GM23338 (cell line): ENCODE measurements around the gene HPS5. TPM values are rescaled to one million over a fixed set of nuclear protein-coding genes. Genes with fewer than 3 reads are reported as not detected.

Experiments used
- ATAC-seq: fragments of 200-7000 bp; cut with Tn5 transposase; 3 replicates; pipeline ENCODE4 v1.9.1; 2020
- DNase-seq: peaks from one replicate; pipeline ENCODE4 v3.0.0-alpha.2; 2015; ENCODE audit warnings: low spot score
- H2AFZ ChIP-seq: fragments of 200-600 bp; sonication (generic); 2 replicates; pipeline ENCODE4 v1.8.0; 2016; ENCODE audit warnings: antibody characterized with exemption, mild to moderate bottlenecking, moderate library complexity
- H3F3A ChIP-seq: fragments of 200-600 bp; sonication (generic); replicated peaks from 2 replicates; pipeline ENCODE4 v1.8.0; 2017; ENCODE audit warnings: antibody characterized with exemption, mixed run types, low read depth
- H3K27ac ChIP-seq: fragments of 200-600 bp; sonication (generic); 2 replicates; pipeline ENCODE4 v1.6.1; 2016; ENCODE audit warnings: low read depth
- H3K27me3 ChIP-seq: fragments of 200-600 bp; sonication (generic); 2 replicates; pipeline ENCODE4 v1.8.0; 2016; ENCODE audit warnings: mild to moderate bottlenecking, mixed run types, moderate library complexity; ENCODE audit not compliant: insufficient read depth
- H3K36me3 ChIP-seq: fragments of 200-600 bp; sonication (generic); 2 replicates; pipeline ENCODE4 v1.8.0; 2016; ENCODE audit warnings: mild to moderate bottlenecking; ENCODE audit not compliant: insufficient read depth
- H3K4me1 ChIP-seq: fragments of 200-600 bp; sonication (generic); 2 replicates; pipeline ENCODE4 v1.8.0; 2016; ENCODE audit warnings: mild to moderate bottlenecking, moderate library complexity; ENCODE audit not compliant: insufficient read depth
- H3K4me2 ChIP-seq: fragments of 200-600 bp; sonication (generic); 2 replicates; pipeline ENCODE4 v1.7.1; 2017; ENCODE audit warnings: mixed run types
- H3K4me3 ChIP-seq: fragments of 200-600 bp; sonication (generic); 2 replicates; pipeline ENCODE4 v1.6.1; 2016; ENCODE audit warnings: mixed run types
- H3K79me2 ChIP-seq: fragments of 200-600 bp; sonication (generic); replicated peaks from 2 replicates; pipeline ENCODE4 v1.8.0; 2017; ENCODE audit warnings: mild to moderate bottlenecking; ENCODE audit not compliant: insufficient read depth
- H3K9me2 ChIP-seq: fragments of 200-600 bp; sonication (generic); 2 replicates; pipeline ENCODE4 v1.8.0; 2017; ENCODE audit not compliant: insufficient read depth
- H4K20me1 ChIP-seq: fragments of 200-600 bp; sonication (generic); replicated peaks from 2 replicates; pipeline ENCODE4 v1.8.0; 2017; ENCODE audit warnings: mild to moderate bottlenecking; ENCODE audit not compliant: insufficient read depth
- H3K27ac Mint-ChIP-seq: 2 replicates; pipeline ENCODE4 v1.8.0; 2020; ENCODE audit warnings: inconsistent platforms, mild to moderate bottlenecking, moderate library complexity, mixed read lengths
- H3K27me3 Mint-ChIP-seq: 3 replicates; pipeline ENCODE4 v1.8.0; 2022; ENCODE audit warnings: low read depth, mild to moderate bottlenecking, moderate library complexity, mixed read lengths, inconsistent platforms; ENCODE audit not compliant: insufficient read depth, poor library complexity
- H3K36me3 Mint-ChIP-seq: 3 replicates; pipeline ENCODE4 v1.8.0; 2021; ENCODE audit warnings: low read depth, mild to moderate bottlenecking, inconsistent platforms, moderate library complexity, mixed read lengths
- H3K4me1 Mint-ChIP-seq: 3 replicates; pipeline ENCODE4 v1.8.0; 2020; ENCODE audit warnings: mild to moderate bottlenecking, inconsistent platforms, mixed read lengths
- H3K4me3 Mint-ChIP-seq: 3 replicates; pipeline ENCODE4 v1.8.0; 2021; ENCODE audit warnings: moderate library complexity, mild to moderate bottlenecking, inconsistent platforms, mixed read lengths
- H3K9me3 Mint-ChIP-seq: 3 replicates; pipeline ENCODE4 v1.8.0; 2020; ENCODE audit warnings: moderate library complexity, mild to moderate bottlenecking, inconsistent platforms, mixed read lengths
- EZH2 ChIP-seq: fragments of 200-600 bp; sonication (generic); IDR thresholded peaks from one replicate; pipeline ENCODE4 v1.8.0; 2017; ENCODE audit warnings: antibody characterized with exemption, mild to moderate bottlenecking, low read depth; ENCODE audit not compliant: unreplicated experiment
- EZH2phosphoT487 ChIP-seq: fragments of 200-600 bp; sonication (generic); IDR thresholded peaks from one replicate; pipeline ENCODE4 v1.8.1; 2018; ENCODE audit warnings: antibody characterized with exemption; ENCODE audit not compliant: unreplicated experiment
- JUNB ChIP-seq: IDR thresholded peaks from one replicate; pipeline ENCODE4 v1.6.1; 2016; ENCODE audit warnings: antibody characterized with exemption; ENCODE audit not compliant: unreplicated experiment
- NANOG ChIP-seq: IDR thresholded peaks from 2 replicates; pipeline ENCODE4 v1.6.1; 2016; ENCODE audit warnings: antibody characterized with exemption, borderline replicate concordance
- ZNF114 ChIP-seq: fragments of 250-450 bp; sonication (Bioruptor Pico); IDR thresholded peaks from 2 replicates; pipeline ENCODE4 v1.5.0; 2020; ENCODE audit warnings: mild to moderate bottlenecking, moderate library complexity
- ZNF331 ChIP-seq: fragments of 250-450 bp; sonication (Bioruptor Pico); IDR thresholded peaks from 2 replicates; pipeline ENCODE4 v1.5.0; 2020; ENCODE audit warnings: low read depth, mild to moderate bottlenecking, moderate library complexity
- ZNF462 ChIP-seq: fragments of 250-450 bp; sonication (Bioruptor Pico); IDR thresholded peaks from 2 replicates; pipeline ENCODE4 v1.5.0; 2020; ENCODE audit warnings: mild to moderate bottlenecking, moderate library complexity
- polyA plus RNA-seq: library from polyadenylated mRNA; unstranded; fragments of >200 nt; fragmentation: Nextera tagmentation; extraction: Ambion mirVana; gene quantifications from 2 replicates; pipeline ENCODE4 v1.2.1, GENCODE V29; 2016
- total RNA-seq: library from RNA; depleted of rRNA; stranded (reverse); fragments of >200 nt; shearing (Covaris generic); gene quantifications from 2 replicates; pipeline ENCODE4 v1.2.3, GENCODE V29; 2014
- TF ChIP-seq, protein P1 (sequence below): IDR thresholded peaks from one replicate; pipeline ENCODE4 v1.6.1; 2018; ENCODE audit warnings: antibody characterized with exemption; ENCODE audit not compliant: unreplicated experiment
- TF ChIP-seq, protein P2 (sequence below), 2 experiments: fragments of 200-600 bp in 1 of 2; sonication (generic) in 1 of 2; conservative IDR thresholded peaks; 2 replicates each; pipeline versions ENCODE4 v1.5.1 to v1.6.1; 2016 to 2017; ENCODE audit warnings: antibody characterized with exemption in 2 of 2, low read depth in 2 of 2, mild to moderate bottlenecking in 2 of 2, moderate library complexity in 1 of 2

The HPS5 gene
- total and polyA plus RNA-seq, 2 experiments from 2014 or later = 11.5 to 18.6 TPM

- TF ChIP-seq, protein P1, sequence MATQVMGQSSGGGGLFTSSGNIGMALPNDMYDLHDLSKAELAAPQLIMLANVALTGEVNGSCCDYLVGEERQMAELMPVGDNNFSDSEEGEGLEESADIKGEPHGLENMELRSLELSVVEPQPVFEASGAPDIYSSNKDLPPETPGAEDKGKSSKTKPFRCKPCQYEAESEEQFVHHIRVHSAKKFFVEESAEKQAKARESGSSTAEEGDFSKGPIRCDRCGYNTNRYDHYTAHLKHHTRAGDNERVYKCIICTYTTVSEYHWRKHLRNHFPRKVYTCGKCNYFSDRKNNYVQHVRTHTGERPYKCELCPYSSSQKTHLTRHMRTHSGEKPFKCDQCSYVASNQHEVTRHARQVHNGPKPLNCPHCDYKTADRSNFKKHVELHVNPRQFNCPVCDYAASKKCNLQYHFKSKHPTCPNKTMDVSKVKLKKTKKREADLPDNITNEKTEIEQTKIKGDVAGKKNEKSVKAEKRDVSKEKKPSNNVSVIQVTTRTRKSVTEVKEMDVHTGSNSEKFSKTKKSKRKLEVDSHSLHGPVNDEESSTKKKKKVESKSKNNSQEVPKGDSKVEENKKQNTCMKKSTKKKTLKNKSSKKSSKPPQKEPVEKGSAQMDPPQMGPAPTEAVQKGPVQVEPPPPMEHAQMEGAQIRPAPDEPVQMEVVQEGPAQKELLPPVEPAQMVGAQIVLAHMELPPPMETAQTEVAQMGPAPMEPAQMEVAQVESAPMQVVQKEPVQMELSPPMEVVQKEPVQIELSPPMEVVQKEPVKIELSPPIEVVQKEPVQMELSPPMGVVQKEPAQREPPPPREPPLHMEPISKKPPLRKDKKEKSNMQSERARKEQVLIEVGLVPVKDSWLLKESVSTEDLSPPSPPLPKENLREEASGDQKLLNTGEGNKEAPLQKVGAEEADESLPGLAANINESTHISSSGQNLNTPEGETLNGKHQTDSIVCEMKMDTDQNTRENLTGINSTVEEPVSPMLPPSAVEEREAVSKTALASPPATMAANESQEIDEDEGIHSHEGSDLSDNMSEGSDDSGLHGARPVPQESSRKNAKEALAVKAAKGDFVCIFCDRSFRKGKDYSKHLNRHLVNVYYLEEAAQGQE = no peak
- no peak for TF ChIP-seq ZNF114 (CRISPR knock-in tag)
- no peak for TF ChIP-seq EZH2
- no peak for TF ChIP-seq ZNF331 (CRISPR knock-in tag)
- no peak for TF ChIP-seq EZH2phosphoT487
- TF ChIP-seq NANOG = no peak
Measured at GRCh38 chr11:18329196-18329870, 7.4 kb upstream of the HPS5 start (continued).

- Mint-ChIP-seq H3K4me1 (peaks cover 27% of the 10 kb centered on the region), H3K9me3 (no peaks in the 10 kb centered on the region), H3K27ac (peak overlapping the region; percentile 45; the same call in 1 of the 2 replicates), H3K27me3 (peaks cover 7% of the 10 kb centered on the region), H3K36me3 (peaks cover 17% of the 10 kb centered on the region), H3K4me3 (peak overlapping the region; percentile 15; the same call in 2 of the 3 replicates)
- DNase-seq (no peak), ATAC-seq (no peak)
- Histone ChIP-seq H3F3A (no peaks in the 10 kb centered on the region), H3K27ac (no peak overlapping the region), H3K4me2 (no peak overlapping the region), H3K36me3 (peaks cover 15% of the 10 kb centered on the region), H2AFZ (no peak overlapping the region), H3K27me3 (no peaks in the 10 kb centered on the region), H3K4me1 (peaks cover 19% of the 10 kb centered on the region), H3K4me3 (peak overlapping the region; percentile 83; the same call in 1 of the 2 replicates), H3K9me2 (no peaks in the 10 kb centered on the region), H3K79me2 (peaks cover 87% of the 10 kb centered on the region), H4K20me1 (no peaks in the 10 kb centered on the region; the same call in 1 of the 2 replicates)
- TF ChIP-seq, protein P2, sequence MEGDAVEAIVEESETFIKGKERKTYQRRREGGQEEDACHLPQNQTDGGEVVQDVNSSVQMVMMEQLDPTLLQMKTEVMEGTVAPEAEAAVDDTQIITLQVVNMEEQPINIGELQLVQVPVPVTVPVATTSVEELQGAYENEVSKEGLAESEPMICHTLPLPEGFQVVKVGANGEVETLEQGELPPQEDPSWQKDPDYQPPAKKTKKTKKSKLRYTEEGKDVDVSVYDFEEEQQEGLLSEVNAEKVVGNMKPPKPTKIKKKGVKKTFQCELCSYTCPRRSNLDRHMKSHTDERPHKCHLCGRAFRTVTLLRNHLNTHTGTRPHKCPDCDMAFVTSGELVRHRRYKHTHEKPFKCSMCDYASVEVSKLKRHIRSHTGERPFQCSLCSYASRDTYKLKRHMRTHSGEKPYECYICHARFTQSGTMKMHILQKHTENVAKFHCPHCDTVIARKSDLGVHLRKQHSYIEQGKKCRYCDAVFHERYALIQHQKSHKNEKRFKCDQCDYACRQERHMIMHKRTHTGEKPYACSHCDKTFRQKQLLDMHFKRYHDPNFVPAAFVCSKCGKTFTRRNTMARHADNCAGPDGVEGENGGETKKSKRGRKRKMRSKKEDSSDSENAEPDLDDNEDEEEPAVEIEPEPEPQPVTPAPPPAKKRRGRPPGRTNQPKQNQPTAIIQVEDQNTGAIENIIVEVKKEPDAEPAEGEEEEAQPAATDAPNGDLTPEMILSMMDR (conservative IDR thresholded peaks at IDR 0.05; ENCODE audit: low read depth in 2 of 2) = no peak
- TF ChIP-seq, protein P1 = no peak
- TF ChIP-seq ZNF114 (CRISPR knock-in tag) (no peak), ZNF462 (CRISPR knock-in tag) (no peak), JUNB (no peak)
Measured at GRCh38 chr11:18324381-18324780, 2.4 kb upstream of the HPS5 start.
